ENCODE data around the gene PDZD7. TPM values are rescaled to one million over a fixed set of nuclear protein-coding genes. Genes with fewer than 3 reads are reported as not detected.
A peak's percentile ranks its signal among the peaks of the same experiment; 100 is the strongest.

Gene PDZD7
- total and polyA plus RNA-seq, 9 donors = 0.07 to 1.2 (median 0.63) TPM

- H3K27ac ChIP-seq = no peak overlapping the region
- 65 to 75% (median 74%) methylated on average over 7 of the region's 7 CpGs for WGBS, 3 donors
- no peak overlapping the region for H3K4me3 ChIP-seq
- H3K27me3 ChIP-seq = no peaks in the 10 kb centered on the region
- intact Hi-C loops (cut with DNase I) = no loop called here
- no peaks in the 10 kb centered on the region for H3K36me3 ChIP-seq
- H3K9me3 ChIP-seq = no peaks in the 10 kb centered on the region
- DNase-seq = peak in 1 of 5 donors; percentile 17
- no peaks in the 10 kb centered on the region for H3K4me1 ChIP-seq (ENCODE audit: insufficient read depth)
- TF ChIP-seq CTCF (IDR thresholded peaks at IDR 0.05) = no peak
Observed at GRCh38 chr10:101028446-101029337, 2.2 kb downstream of the PDZD7 start.

DNA sequence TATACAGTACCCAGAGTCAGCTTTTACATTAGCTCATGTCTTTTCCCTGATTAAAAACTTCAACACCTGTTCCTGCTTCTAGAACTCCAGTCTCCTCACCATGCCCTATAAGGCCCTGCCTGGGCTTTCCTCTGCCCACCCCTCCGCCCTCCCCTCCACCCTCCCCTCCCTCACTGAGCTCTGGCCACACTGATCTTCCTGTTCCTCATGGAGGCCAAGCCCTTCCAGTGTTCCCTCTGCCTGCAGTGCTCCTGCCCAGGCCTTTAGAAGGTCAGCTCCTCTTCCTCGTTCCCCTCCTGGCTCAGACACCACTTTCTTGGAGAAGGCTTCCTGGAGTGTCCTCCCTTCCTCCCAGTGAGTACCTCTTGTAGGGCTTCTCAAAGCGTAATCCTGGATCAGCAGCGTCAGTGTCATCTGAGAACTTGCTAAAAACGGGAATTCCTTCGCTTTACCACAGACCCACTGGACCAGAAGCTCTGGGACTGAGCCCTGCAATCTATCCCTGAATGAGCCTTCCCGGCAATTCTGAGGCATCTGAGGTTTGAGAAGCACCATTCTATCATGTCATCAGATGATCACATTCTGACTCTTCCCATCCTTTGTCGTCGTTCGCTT lies 3.7 kb downstream of the PDZD7 start:
- DNase-seq = no peak
- H3K4me3 ChIP-seq = no peak overlapping the region
- no peak overlapping the region for H3K27ac ChIP-seq
- H3K9me3 ChIP-seq = no peaks in the 10 kb centered on the region
- intact Hi-C loops (cut with DNase I) = no loop called here
- no peaks in the 10 kb centered on the region for H3K36me3 ChIP-seq
- WGBS, 3 donors = 66 to 73% (median 70%) methylated on average over 10 of the region's 10 CpGs
- no peaks in the 10 kb centered on the region for H3K4me1 ChIP-seq (ENCODE audit: insufficient read depth)
- TF ChIP-seq CTCF (IDR thresholded peaks at IDR 0.05) = no peak
- TF ChIP-seq POLR2A (IDR thresholded peaks at IDR 0.05) = no peak
- TF ChIP-seq EP300 (IDR thresholded peaks at IDR 0.05) = no peak
- no peaks in the 10 kb centered on the region for H3K27me3 ChIP-seq

DNA sequence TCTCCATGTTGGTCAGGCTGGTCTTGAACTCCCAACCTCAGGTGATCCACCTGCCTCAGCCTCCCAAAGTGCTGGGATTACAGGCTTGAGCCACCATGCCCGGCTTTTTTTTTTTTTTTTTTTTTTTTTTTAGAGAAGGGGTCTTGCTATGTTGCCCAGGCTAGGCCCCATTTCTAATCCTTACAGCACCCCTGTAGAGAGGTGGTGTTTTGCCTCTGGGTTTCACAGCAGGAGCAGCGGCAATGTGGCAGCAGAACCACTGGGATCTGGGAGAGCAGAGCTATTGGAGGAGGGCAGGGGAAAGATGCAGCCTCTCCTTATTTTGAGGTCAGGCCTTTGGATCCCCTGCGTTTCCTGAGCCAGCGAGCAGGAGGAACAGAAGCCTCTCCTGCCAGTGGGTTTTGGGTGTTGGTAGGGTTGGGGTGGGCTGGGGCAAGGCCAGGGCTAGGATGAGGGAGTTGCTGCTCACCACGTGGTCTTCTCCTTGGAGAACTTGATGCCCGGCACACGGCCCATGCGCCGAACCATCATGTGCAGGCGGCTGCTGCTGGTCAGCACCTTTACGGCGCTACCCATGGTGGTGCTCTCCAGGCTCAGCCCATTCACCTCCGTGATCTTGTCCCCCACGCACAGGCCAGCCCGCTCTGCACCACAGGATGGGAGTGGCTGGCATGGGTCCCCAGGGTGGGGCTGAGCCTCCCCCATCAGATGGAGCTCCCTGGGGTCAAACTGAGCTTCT lies 7.8 kb downstream of the PDZD7 start:
- no peak for DNase-seq
- intact Hi-C loops (cut with DNase I) = no loop called here
- TF ChIP-seq EP300 (IDR thresholded peaks at IDR 0.05) (no peak), CTCF (IDR thresholded peaks at IDR 0.05) (no peak), POLR2A (IDR thresholded peaks at IDR 0.05) (no peak)
- H3K4me3 ChIP-seq = no peak overlapping the region
- H3K27ac ChIP-seq = no peak overlapping the region
- H3K36me3 ChIP-seq = no peaks in the 10 kb centered on the region
- no peaks in the 10 kb centered on the region for H3K27me3 ChIP-seq
- WGBS, 3 donors = 90 to 94% (median 91%) methylated on average over 13 to 15 of the region's 15 CpGs
- no peaks in the 10 kb centered on the region for H3K4me1 ChIP-seq (ENCODE audit: insufficient read depth)
- H3K9me3 ChIP-seq = no peaks in the 10 kb centered on the region

GRCh38 chr10:101021692-101022251 lies 9.2 kb downstream of the PDZD7 start:
- intact Hi-C loops (cut with DNase I) = no loop called here
- no peak for DNase-seq
- Histone ChIP-seq H3K9me3 (no peaks in the 10 kb centered on the region), H3K27me3 (no peaks in the 10 kb centered on the region), H3K4me3 (no peak overlapping the region), H3K4me1 (ENCODE audit: insufficient read depth) (no peaks in the 10 kb centered on the region), H3K36me3 (no peaks in the 10 kb centered on the region), H3K27ac (no peak overlapping the region)
- no peak for TF ChIP-seq POLR2A (IDR thresholded peaks at IDR 0.05)
- 77 to 86% (median 84%) methylated on average over 11 of the region's 11 CpGs for WGBS, 3 donors

Data from ovary (tissue), 9 donors.